Right hindlimb (tissue), 1 donor: Measurements from ENCODE around the gene CSHL1.

Source experiments
- DNase-seq: peaks from one replicate; pipeline ENCODE4 v3.0.0-alpha.2; 2018

The CSHL1 gene

DNA sequence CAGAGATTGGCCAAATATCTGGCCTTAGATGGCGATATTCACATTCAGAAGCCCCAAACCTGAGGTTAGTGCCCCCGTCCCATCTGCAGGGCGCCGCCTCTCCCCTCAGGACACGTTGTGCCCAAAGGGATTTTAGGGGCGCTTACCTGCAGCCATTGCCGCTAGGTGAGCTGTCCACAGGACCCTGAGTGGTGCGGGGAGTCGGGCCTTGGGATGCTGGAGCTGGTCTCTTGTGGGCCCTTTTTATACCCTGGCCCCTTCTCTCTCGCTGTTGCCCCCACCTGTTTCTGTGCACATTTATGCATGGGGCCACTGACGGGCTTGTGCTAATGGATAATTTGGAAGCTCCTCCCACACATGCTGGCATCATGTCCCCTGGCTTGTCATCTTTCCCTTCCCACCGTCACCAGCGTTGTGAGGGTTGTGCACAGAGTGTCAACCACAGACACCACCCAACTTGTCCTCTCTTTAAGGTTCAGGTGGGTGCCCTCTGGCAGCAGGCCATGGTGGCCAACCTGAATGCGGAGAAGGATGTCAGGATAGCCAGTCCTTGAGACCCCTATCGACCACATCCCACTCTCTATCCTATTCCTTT lies at the start of gene CSHL1:
CSHL1 (minus strand) TSS at position 218 of the 595 bp plus-strand sequence; CDS start at position 156, 62 bp downstream.
- DNase-seq, result no peak

DNA sequence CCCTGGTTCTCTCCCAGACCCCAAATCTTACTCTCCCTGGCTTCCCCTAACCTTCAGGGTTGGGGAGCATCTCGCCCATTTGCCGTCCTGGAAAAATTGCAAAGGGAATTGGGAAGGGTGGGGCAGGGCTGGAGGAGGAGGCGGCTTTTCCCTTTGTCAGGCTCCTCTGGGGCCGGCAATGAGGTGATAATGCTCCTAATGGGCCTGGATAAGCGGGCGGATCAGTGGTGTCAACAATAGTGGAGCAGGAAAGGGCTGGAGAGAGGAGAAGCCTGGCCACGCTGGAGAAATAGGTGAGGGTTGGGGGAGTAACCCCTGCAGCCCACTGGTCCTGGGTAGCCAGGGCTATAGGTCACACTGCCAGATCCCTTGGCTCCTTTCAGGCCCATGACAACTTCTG lies 49.4 kb upstream of the CSHL1 start:
- DNase-seq, result no peak

DNA sequence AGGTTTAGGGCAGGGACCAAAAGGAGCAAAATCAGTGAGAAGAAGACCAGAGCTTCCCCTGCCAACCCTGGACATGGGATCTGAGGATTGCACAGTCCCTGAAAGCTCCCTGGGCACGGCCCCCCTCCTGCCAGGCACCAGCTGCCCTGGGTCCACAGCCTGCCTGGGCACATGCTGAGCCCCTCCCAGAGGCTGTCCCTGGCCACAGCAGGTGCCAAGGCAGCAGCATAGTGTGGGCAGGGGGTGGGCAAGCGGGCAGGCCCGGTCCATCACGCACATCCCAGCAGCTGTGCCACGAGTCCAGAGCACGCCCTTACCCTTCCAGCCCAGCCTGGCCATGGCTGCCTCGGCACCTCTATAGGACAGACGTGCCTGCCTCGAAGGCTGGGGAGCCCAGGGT lies 48.9 kb upstream of the CSHL1 start:
- DNase-seq, result peak; percentile 77

DNA sequence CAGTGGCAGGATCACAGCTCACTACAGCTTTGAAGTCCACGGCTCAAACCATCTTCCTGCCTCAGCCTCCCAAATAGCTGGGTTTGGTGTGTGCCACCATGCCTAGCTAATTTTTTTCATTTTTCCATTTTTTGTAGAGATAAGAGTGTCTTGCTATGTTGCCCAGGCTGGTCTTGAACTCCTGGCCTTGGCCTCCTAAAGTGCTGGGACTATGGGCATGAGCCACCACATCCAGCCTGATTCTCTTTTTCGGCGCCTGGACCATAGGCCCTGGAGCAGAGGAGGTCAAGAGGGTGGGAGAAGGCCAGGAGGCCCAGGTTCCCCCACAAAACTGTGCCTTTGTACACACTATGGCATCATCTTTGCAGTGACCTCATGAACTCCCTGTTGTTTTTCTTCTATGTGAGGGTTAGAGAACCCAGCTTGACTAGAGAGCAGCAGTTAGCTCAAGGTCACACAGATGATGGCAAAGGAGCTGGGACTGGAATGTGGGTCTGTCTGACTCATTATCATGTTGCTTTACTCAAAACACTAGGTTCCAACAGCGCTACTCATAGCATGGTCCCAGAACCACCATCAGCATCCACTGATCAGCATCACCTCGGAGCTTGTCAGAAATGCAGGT lies 45.4 kb upstream of the CSHL1 start:
- no peak for DNase-seq

DNA sequence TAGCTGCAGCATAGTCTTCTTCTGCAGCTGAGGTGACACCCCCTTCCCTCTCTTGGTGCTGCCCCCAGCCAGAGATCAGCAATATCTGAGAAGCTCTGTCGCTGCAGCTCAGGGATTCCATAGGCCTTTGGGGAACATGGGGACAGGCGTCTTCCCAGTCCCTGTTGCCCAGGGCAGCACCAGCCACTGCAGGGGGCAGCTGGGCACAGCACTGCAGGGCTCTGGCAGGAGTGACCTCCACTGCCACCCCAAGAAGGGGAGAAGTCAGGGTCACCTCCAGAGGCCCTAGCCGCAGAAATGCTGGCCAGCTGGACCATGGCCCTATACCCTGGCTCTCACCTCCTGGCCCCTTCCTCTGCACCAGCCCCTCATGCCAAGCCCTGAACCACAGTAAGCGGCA lies 44.7 kb upstream of the CSHL1 start:
- DNase-seq, result no peak

DNA sequence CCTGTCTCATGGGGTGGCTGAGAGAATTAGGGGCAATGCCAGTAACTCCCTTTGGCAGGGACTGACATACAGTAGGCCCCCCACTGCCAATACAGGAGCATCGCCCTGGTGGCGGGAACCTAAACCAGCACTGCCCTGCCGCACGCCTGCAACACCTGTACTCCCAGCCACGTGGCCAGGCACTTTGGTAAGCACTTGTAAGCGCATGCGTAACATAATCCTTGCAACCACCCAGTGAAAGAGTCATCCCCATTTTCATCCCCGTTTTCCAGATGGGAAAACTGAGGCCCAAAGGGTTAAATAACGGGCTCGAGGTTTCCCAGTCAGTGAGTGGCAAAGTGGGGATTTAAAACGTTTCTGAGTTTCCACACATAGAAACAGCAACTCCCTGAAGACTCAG lies 44.2 kb upstream of the CSHL1 start:
- DNase-seq, result no peak

DNA sequence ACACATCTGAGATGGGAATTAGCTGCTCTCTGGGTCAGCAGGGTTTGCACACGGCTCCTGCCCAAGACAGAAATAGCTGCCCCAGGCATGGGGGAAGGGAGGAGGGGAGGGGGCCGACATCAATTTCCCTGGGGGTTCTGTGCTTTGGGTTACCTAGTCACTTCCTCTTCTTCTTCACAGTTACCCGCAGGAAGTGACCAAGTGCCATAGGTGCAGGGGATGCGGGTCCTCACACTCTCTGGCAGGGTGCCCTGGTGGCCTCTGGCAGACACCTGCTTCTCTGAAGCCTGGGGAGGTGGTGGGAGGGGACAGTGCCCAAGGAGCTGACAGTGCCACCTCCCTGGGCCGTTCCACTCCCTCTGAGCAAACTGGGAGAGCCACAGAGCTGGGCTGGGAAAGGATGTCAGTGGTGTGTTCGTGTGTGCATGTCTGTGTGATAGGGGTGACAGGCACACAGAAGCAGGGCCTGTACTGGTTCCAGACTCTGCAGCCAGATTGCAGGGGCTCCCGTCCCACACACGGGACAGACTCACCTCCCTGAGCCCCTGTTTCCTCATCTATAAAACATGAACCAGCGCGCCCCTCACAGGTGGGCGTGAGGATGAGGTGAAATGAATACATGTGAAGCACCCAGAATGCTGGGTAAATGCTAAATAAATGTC lies 43.5 kb upstream of the CSHL1 start:
- DNase-seq, result no peak

DNA sequence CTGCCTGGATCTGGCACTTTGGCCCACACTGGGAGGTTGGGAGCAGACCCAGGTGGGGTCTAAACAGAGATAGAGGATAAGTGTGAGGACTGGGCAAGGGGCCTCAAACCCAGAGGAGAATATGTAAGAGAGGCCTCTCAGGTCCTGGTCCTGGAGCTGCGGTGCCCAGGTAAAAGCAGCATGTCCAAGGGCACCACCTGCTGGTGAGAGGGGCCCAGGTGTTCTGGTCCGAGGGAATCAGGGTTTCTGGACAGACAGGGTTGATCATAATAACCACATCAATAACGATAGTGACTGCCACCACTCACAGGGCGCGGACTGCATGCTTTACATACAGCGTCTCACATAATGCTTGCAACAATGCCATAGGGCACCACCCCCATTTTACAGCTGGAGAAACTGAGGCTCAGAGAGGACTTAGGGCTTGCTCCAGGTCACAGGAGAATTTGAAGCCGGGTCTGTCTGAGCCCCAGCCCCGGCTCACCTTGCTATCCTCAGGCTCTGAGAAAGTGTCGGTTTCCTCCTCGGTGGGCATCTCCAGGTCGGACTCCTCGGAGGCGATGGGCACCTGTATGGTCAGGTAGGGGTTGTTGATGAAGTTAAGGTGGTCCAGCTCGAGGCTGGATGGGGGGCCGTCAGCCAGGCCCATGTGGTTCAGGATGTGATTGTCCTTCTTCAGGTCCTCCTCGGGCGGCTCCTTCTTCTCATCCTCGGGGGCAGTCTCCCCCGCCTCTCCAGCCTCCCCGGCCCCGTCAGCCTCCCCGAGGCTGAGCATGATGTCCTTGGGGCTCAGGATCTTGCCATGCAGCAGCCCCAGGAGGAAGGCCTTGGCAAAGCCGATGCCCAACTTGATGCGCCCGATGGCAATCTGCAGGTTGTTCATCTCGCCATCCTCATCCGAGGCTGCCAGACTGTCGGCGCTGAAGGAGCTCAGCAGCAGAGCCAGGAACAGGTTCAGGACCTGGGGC lies 40.2 kb upstream of the CSHL1 start:
- DNase-seq, result no peak

DNA sequence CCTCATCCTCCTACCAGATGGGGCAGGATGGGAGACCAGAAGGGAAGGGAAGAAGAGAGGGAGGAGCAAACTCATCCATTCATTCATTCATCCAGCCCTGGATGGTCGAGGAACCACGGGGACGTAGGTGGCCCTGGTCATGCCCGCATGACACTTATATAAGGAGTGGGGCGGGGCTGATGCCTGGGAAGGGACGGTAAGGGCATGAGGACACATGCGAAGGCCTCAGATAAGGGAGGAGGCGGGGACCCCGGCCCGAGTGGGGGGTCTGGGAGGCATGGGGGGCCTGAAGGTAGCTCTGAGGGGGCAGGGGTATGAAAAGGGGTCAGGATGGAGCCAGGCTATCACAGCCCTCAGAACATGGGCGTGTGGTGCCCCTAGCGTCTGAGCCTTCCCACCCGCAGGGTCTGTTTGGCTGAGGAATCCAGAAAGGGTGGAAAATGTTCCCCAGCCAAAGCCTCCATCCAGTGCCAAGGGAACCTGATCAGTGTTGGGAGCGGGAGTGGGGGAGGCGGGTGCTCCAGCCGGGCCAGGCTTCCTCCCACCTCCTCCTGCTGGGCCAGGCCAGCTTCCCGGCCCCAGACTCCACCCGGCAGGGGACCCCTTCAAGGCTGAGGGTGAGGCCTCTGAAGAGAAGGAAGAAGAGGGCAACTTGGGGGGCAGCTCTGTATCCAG lies 38.7 kb upstream of the CSHL1 start:
- DNase-seq, result peak; percentile 79

DNA sequence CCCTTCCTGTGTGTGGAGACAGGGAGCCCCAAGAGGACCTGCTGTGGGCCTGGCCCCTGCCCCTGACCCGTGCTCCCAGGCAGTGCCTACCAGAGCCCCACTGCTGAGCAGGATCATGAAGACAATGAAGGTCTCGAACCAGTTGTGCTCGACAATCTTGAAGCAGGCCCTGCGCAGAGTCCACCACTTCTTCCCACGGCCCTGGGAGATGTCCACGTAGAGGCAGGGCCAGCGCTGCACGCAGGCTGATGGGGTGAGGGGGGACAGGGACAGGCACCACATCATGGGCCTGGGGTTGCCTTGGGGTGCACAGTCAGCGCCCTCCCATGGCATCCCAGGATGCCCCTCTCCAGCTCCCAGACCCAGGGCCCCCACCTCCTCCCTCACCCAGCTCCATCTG lies 37.5 kb upstream of the CSHL1 start:
- no peak for DNase-seq

DNA sequence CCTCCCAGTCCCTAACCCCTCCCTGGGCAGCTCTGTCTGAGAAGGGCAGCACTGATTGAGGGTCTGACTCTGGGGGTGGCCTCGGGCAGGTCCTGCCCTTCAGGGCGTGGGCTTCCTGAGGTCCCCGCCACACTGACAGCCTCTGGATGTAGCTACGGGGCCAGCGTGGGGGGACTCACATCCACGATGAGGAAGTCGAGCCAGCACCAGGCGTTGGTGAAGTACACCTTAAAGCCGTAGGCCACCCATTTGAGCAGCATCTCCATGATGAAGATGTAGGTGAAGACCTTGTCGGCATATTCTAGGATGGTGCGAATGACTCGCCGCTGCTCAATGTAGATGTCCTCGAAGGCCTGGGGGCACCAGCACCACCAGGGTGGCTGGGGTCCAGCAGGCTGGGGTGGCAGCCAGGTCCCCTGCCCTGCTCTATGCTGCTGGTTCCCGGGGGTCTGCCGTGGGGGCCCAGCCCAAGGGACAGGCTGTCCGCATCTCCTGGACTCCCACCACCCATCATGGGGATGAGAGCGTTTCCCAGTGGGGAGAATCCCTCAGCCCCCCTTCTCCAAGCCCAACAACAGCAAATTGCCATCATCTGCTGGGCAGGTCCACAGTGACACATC lies 36.8 kb upstream of the CSHL1 start:
- DNase-seq, result no peak

DNA sequence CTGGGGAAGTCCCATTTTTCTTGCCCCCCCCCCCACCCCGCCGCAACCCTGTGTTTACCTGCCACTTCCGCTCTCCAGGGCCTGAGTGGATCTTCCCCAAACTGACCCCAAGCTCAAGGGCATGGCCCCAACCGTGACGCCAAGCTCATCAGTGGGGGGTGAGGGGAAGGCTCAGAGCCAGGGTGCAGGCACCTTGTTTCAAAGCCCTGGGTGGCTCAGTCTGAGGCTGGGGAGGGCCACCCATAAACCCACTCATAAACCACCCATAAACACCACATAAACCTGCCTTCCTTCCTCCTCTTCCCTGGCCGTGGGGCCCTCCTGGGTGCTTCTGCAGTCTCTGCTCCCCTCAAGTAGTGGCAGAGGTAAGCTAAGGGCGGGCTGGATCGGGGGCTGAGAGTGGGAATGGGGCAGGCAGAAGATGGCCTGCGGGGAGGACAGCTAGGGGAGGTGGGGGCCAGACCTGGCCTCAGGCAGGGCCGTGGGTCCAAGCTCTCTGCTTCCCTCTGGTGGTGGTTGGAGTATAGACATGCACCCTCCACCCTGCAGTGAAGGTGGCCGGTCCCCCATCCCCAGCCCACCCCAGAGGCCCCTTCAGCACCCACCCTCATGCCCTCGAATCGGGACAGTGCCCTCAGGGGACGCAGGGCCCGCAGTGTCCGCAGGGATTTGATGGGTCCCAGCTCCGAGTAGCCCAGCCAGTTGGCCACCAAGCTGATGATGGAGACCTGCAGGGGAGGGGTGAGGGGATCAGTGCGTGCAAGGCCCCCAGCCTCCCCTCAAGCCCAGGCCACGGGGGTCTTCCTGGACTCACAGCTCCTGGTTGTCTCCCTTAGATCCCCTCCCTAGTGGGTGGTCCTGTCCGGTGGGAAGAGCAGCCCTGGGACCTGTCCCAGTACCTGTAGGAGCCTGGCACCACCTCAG lies 35.6 kb upstream of the CSHL1 start:
- no peak for DNase-seq

DNA sequence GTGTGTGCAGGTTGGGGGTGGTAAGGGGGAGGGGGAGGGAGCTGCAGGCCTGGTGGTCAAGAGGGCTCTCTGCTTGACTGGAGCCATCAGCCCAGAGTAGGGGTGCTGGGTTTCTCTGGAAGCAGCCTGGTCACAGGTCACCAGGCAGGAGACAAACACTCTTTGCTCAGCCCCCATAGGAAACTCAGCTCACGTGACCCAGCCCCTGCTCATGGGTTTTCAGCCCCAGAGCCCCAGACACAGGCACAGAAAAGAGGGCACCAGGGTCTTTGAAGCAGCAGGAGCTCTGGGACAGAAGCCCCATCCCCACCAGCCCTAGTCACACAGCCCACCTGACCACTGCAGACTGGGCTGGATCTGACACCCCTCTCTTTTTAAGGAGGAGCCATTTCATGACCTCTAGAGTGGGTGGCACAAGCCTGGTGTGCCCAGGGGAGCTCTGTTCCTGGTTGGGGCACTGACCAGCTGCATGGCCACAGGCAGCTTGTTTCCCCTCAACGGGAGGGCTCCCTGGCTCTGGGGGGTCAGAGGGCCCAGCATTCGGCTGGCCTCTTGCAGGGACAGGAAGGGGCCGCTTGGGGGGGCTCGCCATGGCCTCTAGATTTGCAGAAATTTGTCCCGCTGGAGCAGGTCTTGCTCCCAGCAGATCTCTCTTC lies 34.9 kb upstream of the CSHL1 start:
- no peak for DNase-seq

DNA sequence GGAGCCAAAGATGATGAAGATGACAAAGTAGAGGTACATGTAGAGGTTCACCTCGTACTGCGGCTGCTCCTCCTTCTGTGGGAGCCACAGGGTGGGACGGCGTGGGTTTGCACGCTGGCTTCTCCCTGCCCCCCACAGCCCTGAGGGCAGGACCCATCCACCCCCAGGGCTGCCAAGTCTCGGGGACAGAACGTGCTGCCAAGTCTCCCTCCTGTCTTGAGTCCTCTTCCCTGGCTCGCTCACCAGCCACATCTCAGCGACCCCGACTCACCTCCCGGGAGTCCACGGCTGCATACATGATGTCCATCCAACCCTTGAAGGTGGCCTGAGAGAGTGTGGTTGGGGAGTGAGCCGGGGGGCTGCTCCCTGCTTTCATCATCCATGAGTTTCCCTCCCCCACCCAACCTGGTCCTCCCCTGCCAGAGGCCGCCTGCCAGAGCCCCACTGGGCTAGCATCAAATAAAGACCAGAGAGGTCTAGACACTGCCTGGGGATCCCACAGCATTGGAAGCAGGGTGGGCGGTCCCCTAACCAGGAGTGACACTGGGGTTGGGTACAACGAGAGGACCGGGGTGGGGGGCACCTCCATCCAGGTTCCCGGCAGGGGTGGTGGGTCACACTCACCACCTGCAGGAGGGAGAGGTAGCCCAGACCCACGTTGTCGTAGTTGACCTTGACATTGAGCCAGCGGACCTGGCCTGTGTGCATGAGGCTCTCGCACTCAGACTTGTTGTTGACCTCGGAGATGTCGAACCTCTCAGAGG lies 33.9 kb upstream of the CSHL1 start:
- DNase-seq, result no peak

DNA sequence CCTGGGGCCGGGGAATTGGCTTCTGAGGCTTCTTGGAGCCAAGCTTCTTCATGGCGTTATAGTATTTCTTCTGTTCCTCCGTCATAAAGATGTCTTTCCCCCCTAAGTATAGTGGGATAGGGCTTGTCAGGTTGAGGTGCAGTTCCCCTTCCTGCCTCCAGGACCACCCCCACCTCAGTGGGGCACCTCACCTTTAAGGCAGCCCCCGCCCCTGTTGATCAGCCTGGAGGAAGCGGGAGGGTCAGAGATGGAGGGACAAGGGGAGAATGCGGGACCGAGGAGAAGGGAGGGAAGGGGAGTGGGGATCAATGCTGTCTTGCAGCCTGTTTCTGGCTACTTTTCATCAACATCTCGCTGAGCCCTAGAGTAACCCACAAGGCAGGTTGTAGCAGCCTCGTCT lies 32.7 kb upstream of the CSHL1 start:
- no peak for DNase-seq

DNA sequence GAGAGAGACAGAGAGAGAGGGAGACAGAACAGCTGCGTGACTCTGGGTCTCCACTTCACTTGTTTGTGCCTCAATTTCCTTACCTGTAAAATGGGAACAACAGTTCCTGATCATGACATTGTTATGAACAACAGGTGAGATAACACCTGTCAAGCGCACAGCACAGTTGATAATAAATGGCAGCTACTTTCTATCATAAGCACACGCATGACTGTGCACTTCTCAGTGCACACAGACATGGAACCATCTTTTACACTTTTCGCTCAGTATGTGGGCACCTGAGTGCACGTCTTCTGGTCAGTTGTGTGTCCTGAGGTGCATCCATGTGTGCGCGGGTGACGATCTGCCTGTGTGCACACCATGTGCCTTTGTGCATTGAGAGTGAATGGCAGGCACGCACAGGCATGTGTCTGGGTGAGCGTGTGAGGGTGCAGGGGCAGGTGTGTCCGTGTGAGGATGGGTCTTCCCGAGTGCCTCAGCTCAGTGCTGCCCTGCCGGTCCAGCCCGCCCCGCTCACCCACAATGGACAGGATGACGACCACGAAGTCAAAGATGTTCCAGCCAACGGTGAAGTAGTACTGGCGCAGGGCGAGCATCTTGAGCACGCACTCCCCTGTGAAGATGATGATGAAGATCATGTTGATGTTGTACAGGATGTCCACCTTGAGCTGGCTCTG lies 31.4 kb upstream of the CSHL1 start:
- no peak for DNase-seq

DNA sequence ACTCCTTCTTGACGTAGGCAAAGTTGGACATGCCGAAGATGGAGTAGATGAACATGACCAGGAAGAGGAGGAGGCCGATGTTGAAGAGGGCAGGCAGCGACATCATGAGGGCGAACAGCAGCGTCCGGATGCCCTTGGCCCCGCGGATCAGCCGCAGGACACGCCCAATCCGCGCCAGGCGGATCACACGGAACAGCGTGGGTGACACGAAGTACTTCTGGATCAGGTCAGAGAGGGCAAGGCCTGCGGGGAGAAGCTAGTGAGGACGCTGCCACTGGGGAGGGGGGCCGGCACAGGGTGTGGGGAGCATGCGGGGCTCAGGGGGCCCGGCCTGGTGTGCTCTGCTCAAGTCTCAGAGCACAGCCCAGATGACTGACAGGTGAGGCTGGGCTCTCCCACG lies 30.7 kb upstream of the CSHL1 start:
- no peak for DNase-seq

DNA sequence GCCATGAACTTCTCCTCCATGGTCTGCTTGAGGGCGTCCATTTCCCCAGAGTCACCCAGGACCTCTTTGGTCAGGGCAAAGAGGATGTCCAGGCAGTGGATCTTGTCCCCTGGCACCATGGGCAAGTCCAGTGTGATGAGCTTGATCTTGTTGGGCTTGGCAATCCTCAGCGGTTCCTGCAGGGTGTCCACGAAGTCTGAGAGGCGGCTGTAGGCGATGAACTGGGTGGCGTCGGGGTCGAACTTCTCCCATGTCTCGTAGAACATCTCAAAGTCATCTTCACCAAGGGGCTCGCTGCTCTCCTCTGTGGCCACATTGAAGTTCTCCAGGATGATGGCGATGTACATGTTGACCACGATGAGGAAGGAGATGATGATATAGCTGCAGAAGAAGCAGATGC lies 30.1 kb upstream of the CSHL1 start:
- no peak for DNase-seq

DNA sequence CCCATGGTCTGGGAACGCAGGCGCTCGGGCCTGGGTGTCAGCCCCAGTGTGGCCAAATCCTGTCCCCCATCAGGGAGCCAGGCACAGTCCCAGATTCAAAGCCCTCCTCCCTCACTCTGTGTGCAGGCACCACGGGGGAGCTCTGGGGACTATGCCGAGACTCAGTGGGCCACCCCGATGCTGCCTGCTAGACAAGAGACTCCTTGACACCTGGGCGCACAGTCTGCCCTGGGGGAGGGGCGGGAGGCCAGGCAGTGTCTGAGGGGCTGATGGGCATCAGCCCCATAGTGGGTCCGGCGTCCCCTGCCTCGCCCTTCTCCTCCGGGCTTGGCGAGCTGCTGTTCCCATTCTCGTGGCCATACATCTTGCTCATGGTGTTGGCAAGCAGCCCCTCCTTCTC lies 29.5 kb upstream of the CSHL1 start:
- DNase-seq, result no peak
